AG04449 (cell line): Measurements from ENCODE around the gene CKAP4.

ENCODE experiments used
- CTCF ChIA-PET: fragments of 350-600 bp; formaldehyde crosslinking; extraction: SDS; loops from one replicate; lab custom pipeline; 2021; ENCODE audit warnings: antibody characterized with exemption; lab: Yijun Ruan, JAX
- POLR2A ChIA-PET: fragments of 400-600, 350-600 bp; formaldehyde crosslinking; extraction: SDS; loops from one replicate; lab custom pipeline; 2020; ENCODE audit warnings: antibody characterized with exemption, inconsistent platforms; lab: Yijun Ruan, JAX
- DNase-seq: peaks from one replicate; pipeline ENCODE4 v3.0.0-alpha.2; 2010; ENCODE audit warnings: low read depth, low spot score
- H3K4me3 ChIP-seq: 2 replicates; pipeline ENCODE4 v1.5.1; 2011; ENCODE audit warnings: low read depth, mild to moderate bottlenecking, control low read depth, low read length
- CTCF ChIP-seq: IDR thresholded peaks from one replicate; pipeline ENCODE4 v1.5.1; 2011; ENCODE audit warnings: mild to moderate bottlenecking, moderate library complexity, low read length, control low read depth, inconsistent platforms; ENCODE audit not compliant: insufficient read depth; ENCODE audit errors: missing control alignments

CKAP4 gene

GRCh38 chr12:106285982-106286381, 38.2 kb upstream of the CKAP4 start:
- ChIA-PET CTCF (interaction anchor here (1.2 to 4.9 kb wide), 4 partner anchors 19 to 62 kb away, joined by 3 to 71 read pairs (median 4); no protein-coding TSS in a partner anchor), POLR2A (no interaction called here)
- DNase-seq = no peak
- no peak overlapping the region for H3K4me3 ChIP-seq
- TF ChIP-seq CTCF = no peak

- no peak overlapping the region for H3K4me3 ChIP-seq
- DNase-seq = no peak
- CTCF ChIA-PET = interaction anchor here (0.8 to 4.9 kb wide), 6 partner anchors 11 to 61 kb away, joined by 3 to 71 read pairs (median 4); no protein-coding TSS in a partner anchor
- POLR2A ChIA-PET = no interaction called here
- TF ChIP-seq CTCF = no peak
These were observed 36.7 kb upstream of the CKAP4 start for GRCh38 chr12:106284358-106285105.

- peak; percentile 63 for TF ChIP-seq CTCF
- POLR2A ChIA-PET = no interaction called here
- CTCF ChIA-PET = interaction anchor here (0.6 to 4.9 kb wide), 18 partner anchors 8 to 77 kb away, joined by 3 to 71 read pairs (median 6); no protein-coding TSS in a partner anchor
- DNase-seq = no peak
- H3K4me3 ChIP-seq = no peak overlapping the region
These were observed 34.8 kb upstream of the CKAP4 start for GRCh38 chr12:106282457-106283097.

- TF ChIP-seq CTCF = no peak
- DNase-seq = no peak
- ChIA-PET POLR2A (no interaction called here), CTCF (interaction anchor here (0.7 to 4.9 kb wide), 10 partner anchors 9 to 66 kb away, joined by 3 to 71 read pairs (median 6); no protein-coding TSS in a partner anchor)
- H3K4me3 ChIP-seq = no peak overlapping the region
These were observed 34.0 kb upstream of the CKAP4 start for GRCh38 chr12:106281804-106282203.

- POLR2A ChIA-PET = no interaction called here
- DNase-seq = no peak
- no peak overlapping the region for H3K4me3 ChIP-seq
- no peak for TF ChIP-seq CTCF
- CTCF ChIA-PET = interaction anchor here (0.7 to 4.9 kb wide), 9 partner anchors 9 to 55 kb away, joined by 3 to 71 read pairs (median 7); no protein-coding TSS in a partner anchor
These were observed 33.4 kb upstream of the CKAP4 start for GRCh38 chr12:106281056-106281782.
